ENCODE measurements around the gene PKN2. TPM values are rescaled to one million over a fixed set of nuclear protein-coding genes. Genes with fewer than 3 reads are reported as not detected.

PKN2 gene
- total RNA-seq, 6 experiments from 2014 or later = 13.6 to 16.6 (median 15.0) TPM

- WGBS (ENCODE audit: insufficient coverage, low coverage, low lambda C conversion rate, missing lambda C conversion rate) = 90% methylated on average over 3 of the region's 3 CpGs
- no peak overlapping the region for H3K4me3 ChIP-seq
- no peaks in the 10 kb centered on the region for H3K36me3 ChIP-seq
- H3K27ac ChIP-seq = no peak overlapping the region
- no peaks in the 10 kb centered on the region for H3K27me3 ChIP-seq
- H3K4me1 ChIP-seq = peaks cover 0 to 23% (median 0%) of the 10 kb centered on the region in 4 donors
- H3K9me3 ChIP-seq = no peaks in the 10 kb centered on the region
- intact Hi-C loops (cut with DNase I) = no loop called here
- ATAC-seq (no peak), DNase-seq (no peak)
- no peak for TF ChIP-seq CTCF (IDR thresholded peaks at IDR 0.05)
Observed at GRCh38 chr1:88658419-88658818, 25.7 kb upstream of the PKN2 start.

- H3K9me3 ChIP-seq = no peaks in the 10 kb centered on the region
- DNase-seq (no peak), ATAC-seq (no peak)
- no peak overlapping the region for H3K27ac ChIP-seq
- peaks cover 0 to 23% (median 0%) of the 10 kb centered on the region in 4 donors for H3K4me1 ChIP-seq
- H3K27me3 ChIP-seq = no peaks in the 10 kb centered on the region
- no peaks in the 10 kb centered on the region for H3K36me3 ChIP-seq
- TF ChIP-seq POLR2A (IDR thresholded peaks at IDR 0.05) = no peak
- TF ChIP-seq CTCF (IDR thresholded peaks at IDR 0.05) = no peak
- H3K4me3 ChIP-seq = no peak overlapping the region
- intact Hi-C loops (cut with DNase I) = no loop called here
Observed at GRCh38 chr1:88659552-88659951, 24.5 kb upstream of the PKN2 start.

- H3K4me3 ChIP-seq = no peak overlapping the region
- TF ChIP-seq POLR2A (IDR thresholded peaks at IDR 0.05) = no peak
- TF ChIP-seq CTCF (IDR thresholded peaks at IDR 0.05) = no peak
- 44% methylated on average over 4 of the region's 4 CpGs for WGBS (ENCODE audit: insufficient coverage, low coverage, low lambda C conversion rate, missing lambda C conversion rate)
- no peaks in the 10 kb centered on the region for H3K9me3 ChIP-seq
- DNase-seq = no peak
- intact Hi-C loops (cut with DNase I) = no loop called here
- peak in 2 of 4 donors; percentile 31 to 45 for ATAC-seq
- no peak overlapping the region for H3K27ac ChIP-seq
- H3K4me1 ChIP-seq = peaks cover 0 to 12% (median 0%) of the 10 kb centered on the region in 4 donors
- H3K27me3 ChIP-seq = no peaks in the 10 kb centered on the region
- H3K36me3 ChIP-seq = no peaks in the 10 kb centered on the region
Observed at GRCh38 chr1:88661188-88661587, 22.9 kb upstream of the PKN2 start.

- Histone ChIP-seq H3K4me3 (no peak overlapping the region), H3K9me3 (no peaks in the 10 kb centered on the region), H3K36me3 (no peaks in the 10 kb centered on the region), H3K27me3 (no peaks in the 10 kb centered on the region), H3K4me1 (peaks cover 0 to 12% (median 0%) of the 10 kb centered on the region in 4 donors), H3K27ac (no peak overlapping the region)
- ATAC-seq = peak in 3 of 4 donors; percentile 23 to 57 (median 24)
- no peak for TF ChIP-seq POLR2A (IDR thresholded peaks at IDR 0.05)
- no peak for TF ChIP-seq CTCF (IDR thresholded peaks at IDR 0.05)
- 24% methylated on average over 2 of the region's 2 CpGs for WGBS (ENCODE audit: insufficient coverage, low coverage, low lambda C conversion rate, missing lambda C conversion rate)
- DNase-seq = no peak
- intact Hi-C loops (cut with DNase I) = no loop called here
Observed at GRCh38 chr1:88661951-88662699, 21.9 kb upstream of the PKN2 start.

Data from right lobe of liver (tissue), 6 donors.